CD4-positive, alpha-beta T cell (primary cell): ENCODE measurements around the gene PMF1. TPM values are rescaled to one million over a fixed set of nuclear protein-coding genes. Genes with fewer than 3 reads are reported as not detected.

ENCODE experiments used
- ATAC-seq: fragments of 200-7000 bp; cut with Tn5 transposase; one replicate; pipeline ENCODE4 v1.10.0; 2022; ENCODE audit warnings: mild to moderate bottlenecking; ENCODE audit not compliant: poor library complexity
- CTCF ChIA-PET: fragments of 350-600 bp; sonication (Branson Sonifier 250); formaldehyde crosslinking; loops from one replicate; lab custom pipeline; 2021; ENCODE audit warnings: antibody characterized with exemption, inconsistent platforms; lab: Charles Lee
- POLR2A ChIA-PET: fragments of 350-600 bp; sonication (Branson Sonifier 250); formaldehyde crosslinking; loops from one replicate; lab custom pipeline; 2021; ENCODE audit warnings: antibody characterized with exemption, inconsistent platforms; lab: Charles Lee
- DNase-seq, 14 experiments: peaks; one replicate each; pipeline ENCODE4 v3.0.0-alpha.2; 2013 to 2020; ENCODE audit warnings: mixed read lengths in 2 of 14
- H3K27ac ChIP-seq, 2 donors: one replicate each; pipeline versions ENCODE4 v1.5.1 to v1.7.0; 2013; ENCODE audit warnings: low read length in 2 of 2, low read depth in 1 of 2, mild to moderate bottlenecking in 1 of 2
- H3K27me3 ChIP-seq, 2 experiments: 1 replicate in 1 of 2; 2 replicates in 1 of 2; pipeline versions ENCODE4 v1.6.1 to v1.7.0; 2013; ENCODE audit warnings: low read length in 2 of 2, control low read depth in 1 of 2, mild to moderate bottlenecking in 1 of 2, moderate library complexity in 1 of 2; ENCODE audit not compliant: insufficient read depth in 2 of 2, control insufficient read depth in 1 of 2
- H3K36me3 ChIP-seq: one replicate; pipeline ENCODE4 v1.6.1; 2013; ENCODE audit warnings: low read length, control low read depth; ENCODE audit not compliant: insufficient read depth
- H3K4me1 ChIP-seq: one replicate; pipeline ENCODE4 v1.6.1; 2013; ENCODE audit warnings: low read length, control low read depth; ENCODE audit not compliant: insufficient read depth
- H3K4me3 ChIP-seq: one replicate; pipeline ENCODE4 v1.5.1; 2013; ENCODE audit warnings: mild to moderate bottlenecking, low read length, moderate library complexity
- H3K9me3 ChIP-seq, 2 experiments: 1 replicate in 1 of 2; 2 replicates in 1 of 2; pipeline versions ENCODE4 v1.6.1 to v1.7.0; 2013; ENCODE audit warnings: low read length in 2 of 2, mild to moderate bottlenecking in 2 of 2, control low read depth in 1 of 2, moderate library complexity in 1 of 2; ENCODE audit not compliant: control insufficient read depth in 1 of 2, insufficient read depth in 1 of 2
- H3K27ac Mint-ChIP-seq: one replicate; pipeline ENCODE4 v1.8.0; 2020; ENCODE audit warnings: mixed read lengths
- H3K27me3 Mint-ChIP-seq: one replicate; pipeline ENCODE4 v1.8.0; 2021; ENCODE audit warnings: mixed read lengths
- H3K36me3 Mint-ChIP-seq: one replicate; pipeline ENCODE4 v1.8.0; 2021; ENCODE audit warnings: low read depth, mixed read lengths
- H3K4me1 Mint-ChIP-seq: one replicate; pipeline ENCODE4 v1.8.0; 2021; ENCODE audit warnings: low read depth, mixed read lengths
- H3K4me3 Mint-ChIP-seq: one replicate; pipeline ENCODE4 v1.8.0; 2020; ENCODE audit warnings: mild to moderate bottlenecking, mixed read lengths
- H3K9me3 Mint-ChIP-seq: one replicate; pipeline ENCODE4 v1.8.0; 2020; ENCODE audit warnings: mixed read lengths
- intact Hi-C, 2 experiments: fragments of 100-400 bp; cut with DNase I in 1 of 2; cut with micrococcal nuclease in 1 of 2; formaldehyde crosslinking; loops; one replicate each; pipeline versions ENCODE4 v1.15.1 to v1.9.0; 2023 to 2025; cut with DNase I, micrococcal nuclease
- total RNA-seq, 174 experiments: library from RNA in 2 of 174; stranded (reverse) in 2 of 174; gene quantifications; one replicate each; pipeline ENCODE4 v1.2.3 and lab custom pipeline; 2021 to 2026
- TF ChIP-seq, protein P1 (sequence below): fragments of 200-600 bp; IDR thresholded peaks from one replicate; pipeline ENCODE4 v1.8.0; 2022; ENCODE audit warnings: antibody characterized with exemption, mild to moderate bottlenecking

PMF1 gene
- total RNA-seq, 2 experiments from 2014 or later: 58.0 to 61.2 TPM

DNA sequence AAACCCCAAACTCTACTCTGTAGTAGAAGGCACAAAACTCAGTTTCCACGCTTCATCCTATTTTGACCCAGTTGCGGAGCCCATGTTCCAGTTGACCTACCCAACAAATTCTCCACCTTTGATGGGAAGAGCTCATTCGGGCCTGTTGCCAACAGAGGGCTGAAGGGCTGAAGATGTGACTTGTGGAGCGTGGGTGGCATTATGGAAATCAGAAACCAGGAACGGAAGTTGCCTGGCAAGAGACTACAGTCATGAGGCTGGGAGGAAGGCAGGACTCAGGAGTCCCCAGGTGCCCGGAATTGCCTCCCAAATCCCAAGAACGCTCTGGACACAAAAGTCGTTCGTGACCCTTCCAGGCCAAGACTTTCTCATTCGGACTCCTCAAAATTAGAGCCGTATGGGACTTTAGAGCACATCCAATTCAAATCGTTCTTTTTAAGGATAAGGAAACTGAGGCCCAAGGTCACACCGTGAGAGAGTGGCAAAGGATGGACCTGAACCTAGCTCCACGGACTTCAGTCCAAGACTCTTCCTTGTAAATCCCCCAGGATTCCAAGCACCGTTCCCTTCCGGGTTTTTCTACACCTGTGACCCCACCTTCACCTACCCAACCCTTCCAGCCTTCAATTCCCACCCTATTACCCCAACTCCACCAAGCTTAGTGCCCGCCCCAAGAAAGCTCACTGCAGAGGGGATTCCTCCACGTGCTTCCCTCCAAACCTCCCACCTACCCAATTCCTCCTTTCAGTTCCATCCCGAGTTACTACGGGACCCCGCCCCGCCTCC, 69.1 kb downstream of the PMF1 start:
- H3K4me3 Mint-ChIP-seq: peak overlapping the region; percentile 97
- no peak for ATAC-seq
- ChIA-PET POLR2A (interaction anchor here (0.6 to 3.1 kb wide), 27 partner anchors 10 to 459 kb away, joined by 3 to 37 read pairs (median 4); partner anchors contain the start of genes CCT3, GLMP, GON4L and KHDC4), CTCF (interaction anchor here (1.0 to 1.9 kb wide), 2 partner anchors 57 to 69 kb away, joined by 3 to 5 read pairs; partner anchors contain the start of gene PMF1)
- DNase-seq: peak in 3 of 14 experiments; percentile 10 to 42 (median 35)
- TF ChIP-seq, protein P1, sequence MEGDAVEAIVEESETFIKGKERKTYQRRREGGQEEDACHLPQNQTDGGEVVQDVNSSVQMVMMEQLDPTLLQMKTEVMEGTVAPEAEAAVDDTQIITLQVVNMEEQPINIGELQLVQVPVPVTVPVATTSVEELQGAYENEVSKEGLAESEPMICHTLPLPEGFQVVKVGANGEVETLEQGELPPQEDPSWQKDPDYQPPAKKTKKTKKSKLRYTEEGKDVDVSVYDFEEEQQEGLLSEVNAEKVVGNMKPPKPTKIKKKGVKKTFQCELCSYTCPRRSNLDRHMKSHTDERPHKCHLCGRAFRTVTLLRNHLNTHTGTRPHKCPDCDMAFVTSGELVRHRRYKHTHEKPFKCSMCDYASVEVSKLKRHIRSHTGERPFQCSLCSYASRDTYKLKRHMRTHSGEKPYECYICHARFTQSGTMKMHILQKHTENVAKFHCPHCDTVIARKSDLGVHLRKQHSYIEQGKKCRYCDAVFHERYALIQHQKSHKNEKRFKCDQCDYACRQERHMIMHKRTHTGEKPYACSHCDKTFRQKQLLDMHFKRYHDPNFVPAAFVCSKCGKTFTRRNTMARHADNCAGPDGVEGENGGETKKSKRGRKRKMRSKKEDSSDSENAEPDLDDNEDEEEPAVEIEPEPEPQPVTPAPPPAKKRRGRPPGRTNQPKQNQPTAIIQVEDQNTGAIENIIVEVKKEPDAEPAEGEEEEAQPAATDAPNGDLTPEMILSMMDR: no peak
- Histone ChIP-seq H3K4me3 (peak overlapping the region; percentile 79), H3K9me3 (no peaks in the 10 kb centered on the region), H3K27me3 (no peaks in the 10 kb centered on the region), H3K27ac (peak overlapping the region; percentile 82), H3K4me1 (peaks cover 36% of the 10 kb centered on the region), H3K36me3 (peaks cover 39% of the 10 kb centered on the region)
- H3K27ac Mint-ChIP-seq: peak overlapping the region; percentile 86
- peaks cover 40% of the 10 kb centered on the region for H3K36me3 Mint-ChIP-seq
- no peaks in the 10 kb centered on the region for H3K9me3 Mint-ChIP-seq
- intact Hi-C loops: loop anchor here in 1 of 2 experiments (1.0 to 5.0 kb wide), 5 partner anchors 56 to 460 kb away; partner anchors contain the start of genes CCT3, KHDC4, LAMTOR2 and MRPL24
- peaks cover 47% of the 10 kb centered on the region for H3K4me1 Mint-ChIP-seq
- H3K27me3 Mint-ChIP-seq: no peaks in the 10 kb centered on the region

DNA sequence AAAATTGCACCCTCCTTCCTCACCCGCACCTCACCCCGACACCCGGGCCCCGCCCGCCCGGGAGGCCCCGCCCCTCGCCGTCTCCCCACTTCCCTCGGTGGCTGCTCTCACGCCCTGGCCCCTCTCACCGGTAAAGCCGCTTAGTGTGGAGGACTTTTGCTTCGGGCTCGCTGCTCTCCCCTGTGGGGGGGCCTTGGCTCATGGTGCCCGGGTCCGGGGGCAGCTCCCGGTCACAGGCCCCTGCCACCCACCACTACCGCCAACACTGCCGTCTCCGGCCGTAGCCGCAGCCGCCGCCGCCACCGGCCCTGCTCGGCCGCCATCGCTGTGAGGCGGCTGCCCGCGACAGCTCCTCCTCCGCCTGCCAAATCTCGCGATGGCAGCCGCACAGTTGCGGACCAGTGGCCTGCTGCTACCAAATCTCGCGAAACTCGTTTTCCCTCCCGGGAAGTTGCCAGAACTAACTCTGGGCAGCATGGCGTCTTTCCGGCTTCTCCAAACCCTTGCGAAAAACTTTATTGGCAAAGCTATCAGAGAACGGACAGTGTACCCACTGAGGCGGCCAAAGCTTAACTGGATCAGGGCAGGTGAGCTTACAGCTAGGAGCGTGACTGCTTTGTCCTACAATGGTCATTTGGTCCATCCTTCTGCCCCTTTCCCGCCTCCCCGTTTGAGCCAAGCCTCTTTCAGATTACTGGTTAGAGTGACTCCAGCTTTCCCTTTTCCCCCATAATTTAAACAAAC, 69.8 kb downstream of the PMF1 start, which contains the start of gene SMG5:
SMG5 (minus strand) TSS at position 347 of the 744 bp plus-strand sequence; CDS start at position 202, 145 bp downstream.
- intact Hi-C loops: loop anchor here in 1 of 2 experiments (1.0 to 5.0 kb wide), 5 partner anchors 56 to 460 kb away; partner anchors contain the start of genes CCT3, KHDC4, LAMTOR2 and MRPL24
- peak within 1 kb of the TSS; percentile 97 for H3K4me3 Mint-ChIP-seq
- no peaks in the 10 kb centered on the region for H3K9me3 ChIP-seq
- ATAC-seq (peak; percentile 94), DNase-seq (peak; percentile 90 to 99 (median 94))
- peak within 1 kb of the TSS; percentile 86 for H3K27ac Mint-ChIP-seq
- H3K4me3 ChIP-seq: peak within 1 kb of the TSS; percentile 79
- H3K27me3 ChIP-seq: no peaks in the 10 kb centered on the region
- peak within 1 kb of the TSS; percentile 82 for H3K27ac ChIP-seq
- H3K4me1 ChIP-seq: peaks cover 36% of the 10 kb centered on the region
- ChIA-PET POLR2A (interaction anchor here (0.6 to 3.1 kb wide), 29 partner anchors 9 to 461 kb away, joined by 3 to 37 read pairs (median 4); partner anchors contain the start of genes CCT3, GLMP, GON4L and KHDC4), CTCF (interaction anchor here (0.7 to 1.9 kb wide), 8 partner anchors 12 to 444 kb away, joined by 3 to 5 read pairs (median 4); partner anchors contain the start of genes GLMP, PMF1 and UBQLN4)
- TF ChIP-seq, protein P1: no peak
- no peaks in the 10 kb centered on the region for H3K27me3 Mint-ChIP-seq
- H3K9me3 Mint-ChIP-seq: no peaks in the 10 kb centered on the region
- peaks cover 32% of the 10 kb centered on the region for H3K36me3 Mint-ChIP-seq
- H3K36me3 ChIP-seq: peaks cover 31% of the 10 kb centered on the region
- H3K4me1 Mint-ChIP-seq: peaks cover 47% of the 10 kb centered on the region

DNA sequence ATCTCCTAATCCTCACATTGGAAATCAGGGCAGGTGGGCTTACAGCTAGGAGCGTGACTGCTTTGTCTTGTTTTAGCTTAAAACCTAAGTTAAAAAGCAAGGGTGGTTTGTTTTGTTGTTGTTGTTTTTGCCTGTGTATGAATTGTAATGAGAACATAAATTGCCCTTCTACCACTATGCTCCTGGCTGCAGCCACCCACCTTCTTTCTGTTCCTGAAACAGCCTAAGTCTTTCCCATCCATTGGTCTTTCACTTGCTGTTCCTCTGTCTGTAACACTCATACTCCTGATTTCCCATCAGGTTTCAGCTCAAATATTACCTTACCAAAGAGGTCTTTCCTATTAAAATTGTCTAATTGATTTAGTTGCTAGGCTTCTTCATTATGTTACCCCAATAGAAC, 70.7 kb downstream of the PMF1 start:
- CTCF ChIA-PET: interaction anchor here (0.9 to 1.2 kb wide), 5 partner anchors 13 to 443 kb away, joined by 3 to 5 read pairs (median 4); partner anchors contain the start of gene UBQLN4
- peak overlapping the region; percentile 97 for H3K4me3 Mint-ChIP-seq
- H3K27ac ChIP-seq: no peak overlapping the region
- POLR2A ChIA-PET: interaction anchor here (0.7 to 3.1 kb wide), 12 partner anchors 8 to 458 kb away, joined by 3 to 37 read pairs (median 7); partner anchors contain the start of genes CCT3, GLMP, ISG20L2 and MEF2D
- no peaks in the 10 kb centered on the region for H3K27me3 ChIP-seq
- H3K27me3 Mint-ChIP-seq: no peaks in the 10 kb centered on the region
- H3K9me3 ChIP-seq: no peaks in the 10 kb centered on the region
- intact Hi-C loops: loop anchor here in 1 of 2 experiments (2.0 to 5.0 kb wide), 3 partner anchors 91 to 459 kb away; partner anchors contain the start of genes KHDC4, MRPL24 and SLC25A44
- no peak for DNase-seq
- TF ChIP-seq, protein P1: no peak
- peaks cover 47% of the 10 kb centered on the region for H3K4me1 Mint-ChIP-seq
- H3K4me3 ChIP-seq: peak overlapping the region; percentile 79
- peaks cover 23% of the 10 kb centered on the region for H3K36me3 Mint-ChIP-seq
- peaks cover 22% of the 10 kb centered on the region for H3K36me3 ChIP-seq
- H3K9me3 Mint-ChIP-seq: no peaks in the 10 kb centered on the region
- no peak for ATAC-seq
- H3K27ac Mint-ChIP-seq: peak overlapping the region; percentile 86
- H3K4me1 ChIP-seq: peaks cover 36% of the 10 kb centered on the region
